ENCODE measurements around the gene ARHGEF2. TPM values are rescaled to one million over a fixed set of nuclear protein-coding genes. Genes with fewer than 3 reads are reported as not detected.

ARHGEF2 gene
- total and polyA plus RNA-seq, 2 of the 13 experiments (the other 11 are each of a cell fraction or from before 2014, with no cell fraction given): 16.1 to 32.1 TPM

DNA sequence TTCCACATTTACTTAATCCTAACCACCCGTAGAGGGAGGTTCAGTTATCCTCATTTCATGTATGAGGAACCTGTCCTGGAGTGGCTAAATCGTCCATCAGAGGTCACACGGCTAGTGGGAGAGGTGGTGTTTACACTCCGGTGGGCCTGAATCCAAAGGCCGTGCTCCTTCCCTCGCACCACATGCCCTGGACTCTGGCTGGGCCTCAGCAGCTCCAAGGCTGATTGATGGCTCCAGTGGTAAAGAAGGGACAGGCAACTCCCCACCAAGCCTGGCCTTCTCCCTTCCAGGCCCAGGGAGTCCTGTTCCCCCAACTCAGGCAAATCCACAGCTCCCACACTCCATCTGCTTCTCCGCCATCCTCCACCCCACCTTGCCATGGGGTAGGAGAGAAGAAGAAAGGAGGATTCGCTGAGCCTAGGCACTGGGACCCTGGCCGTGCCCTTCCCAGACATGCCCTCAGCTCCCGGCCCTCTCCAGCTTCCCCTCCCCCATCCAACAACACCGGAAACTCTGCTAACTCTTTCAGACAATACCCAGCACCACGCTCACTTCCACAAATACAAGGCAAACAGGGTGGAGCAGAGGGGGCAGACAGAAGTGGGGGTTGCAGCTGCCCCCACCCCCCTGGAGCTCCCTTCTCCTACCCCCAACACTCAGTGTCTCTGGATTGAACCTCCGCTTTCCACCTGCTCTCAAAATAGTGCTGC lies 10.9 kb downstream of the ARHGEF2 start (continued):
- TF ChIP-seq ATF5 (CRISPR knock-in tag; IDR thresholded peaks at IDR 0.05; ENCODE audit: low read depth): no peak
- TF ChIP-seq GPN1 (CRISPR knock-in tag; IDR thresholded peaks at IDR 0.05; ENCODE audit: borderline replicate concordance): no peak
- TF ChIP-seq MXI1 (IDR thresholded peaks at IDR 0.05; ENCODE audit: borderline replicate concordance, low read depth, low read length): peak; percentile 62; the same call in 1 of the 3 replicates
- no peak for TF ChIP-seq ZNF615 (CRISPR knock-in tag; IDR thresholded peaks at IDR 0.05; ENCODE audit: borderline replicate concordance)
- no peak for TF ChIP-seq IRF1 (CRISPR knock-in tag; IDR thresholded peaks at IDR 0.05; ENCODE audit: low read depth)
- peak; percentile 43 for TF ChIP-seq TEAD3 (CRISPR knock-in tag; optimal IDR thresholded peaks at IDR 0.05; ENCODE audit: borderline replicate concordance)
- no peak for TF ChIP-seq ZBTB44 (CRISPR knock-in tag; IDR thresholded peaks at IDR 0.05)
- no peak; the same call in 1 of the 2 replicates for TF ChIP-seq KDM2A (CRISPR knock-in tag; IDR thresholded peaks at IDR 0.05; ENCODE audit: borderline replicate concordance, low read depth)
- TF ChIP-seq ZNF562 (CRISPR knock-in tag; IDR thresholded peaks at IDR 0.05; ENCODE audit: borderline replicate concordance): no peak
- TF ChIP-seq, protein P1, sequence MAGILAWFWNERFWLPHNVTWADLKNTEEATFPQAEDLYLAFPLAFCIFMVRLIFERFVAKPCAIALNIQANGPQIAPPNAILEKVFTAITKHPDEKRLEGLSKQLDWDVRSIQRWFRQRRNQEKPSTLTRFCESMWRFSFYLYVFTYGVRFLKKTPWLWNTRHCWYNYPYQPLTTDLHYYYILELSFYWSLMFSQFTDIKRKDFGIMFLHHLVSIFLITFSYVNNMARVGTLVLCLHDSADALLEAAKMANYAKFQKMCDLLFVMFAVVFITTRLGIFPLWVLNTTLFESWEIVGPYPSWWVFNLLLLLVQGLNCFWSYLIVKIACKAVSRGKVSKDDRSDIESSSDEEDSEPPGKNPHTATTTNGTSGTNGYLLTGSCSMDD (CRISPR knock-in tag; IDR thresholded peaks at IDR 0.05): no peak
- TF ChIP-seq RFXAP (CRISPR knock-in tag; IDR thresholded peaks at IDR 0.05; ENCODE audit: borderline replicate concordance): no peak; the same call in 1 of the 2 replicates
- TF ChIP-seq, protein P2, sequence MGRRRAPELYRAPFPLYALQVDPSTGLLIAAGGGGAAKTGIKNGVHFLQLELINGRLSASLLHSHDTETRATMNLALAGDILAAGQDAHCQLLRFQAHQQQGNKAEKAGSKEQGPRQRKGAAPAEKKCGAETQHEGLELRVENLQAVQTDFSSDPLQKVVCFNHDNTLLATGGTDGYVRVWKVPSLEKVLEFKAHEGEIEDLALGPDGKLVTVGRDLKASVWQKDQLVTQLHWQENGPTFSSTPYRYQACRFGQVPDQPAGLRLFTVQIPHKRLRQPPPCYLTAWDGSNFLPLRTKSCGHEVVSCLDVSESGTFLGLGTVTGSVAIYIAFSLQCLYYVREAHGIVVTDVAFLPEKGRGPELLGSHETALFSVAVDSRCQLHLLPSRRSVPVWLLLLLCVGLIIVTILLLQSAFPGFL (CRISPR knock-in tag; IDR thresholded peaks at IDR 0.05): no peak
- peak; percentile 57; the same call in 1 of the 2 replicates for TF ChIP-seq KDM6A (CRISPR knock-in tag; IDR thresholded peaks at IDR 0.05; ENCODE audit: low read depth)
- no peak for TF ChIP-seq ZNF512 (CRISPR knock-in tag; IDR thresholded peaks at IDR 0.05)
- no peak for TF ChIP-seq RARG (CRISPR knock-in tag; IDR thresholded peaks at IDR 0.05; ENCODE audit: low read depth)
- TF ChIP-seq, protein P3, sequence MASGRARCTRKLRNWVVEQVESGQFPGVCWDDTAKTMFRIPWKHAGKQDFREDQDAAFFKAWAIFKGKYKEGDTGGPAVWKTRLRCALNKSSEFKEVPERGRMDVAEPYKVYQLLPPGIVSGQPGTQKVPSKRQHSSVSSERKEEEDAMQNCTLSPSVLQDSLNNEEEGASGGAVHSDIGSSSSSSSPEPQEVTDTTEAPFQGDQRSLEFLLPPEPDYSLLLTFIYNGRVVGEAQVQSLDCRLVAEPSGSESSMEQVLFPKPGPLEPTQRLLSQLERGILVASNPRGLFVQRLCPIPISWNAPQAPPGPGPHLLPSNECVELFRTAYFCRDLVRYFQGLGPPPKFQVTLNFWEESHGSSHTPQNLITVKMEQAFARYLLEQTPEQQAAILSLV (CRISPR knock-in tag; IDR thresholded peaks at IDR 0.05; ENCODE audit: borderline replicate concordance): peak; percentile 47; the same call in 1 of the 2 replicates
- TF ChIP-seq, protein P4, sequence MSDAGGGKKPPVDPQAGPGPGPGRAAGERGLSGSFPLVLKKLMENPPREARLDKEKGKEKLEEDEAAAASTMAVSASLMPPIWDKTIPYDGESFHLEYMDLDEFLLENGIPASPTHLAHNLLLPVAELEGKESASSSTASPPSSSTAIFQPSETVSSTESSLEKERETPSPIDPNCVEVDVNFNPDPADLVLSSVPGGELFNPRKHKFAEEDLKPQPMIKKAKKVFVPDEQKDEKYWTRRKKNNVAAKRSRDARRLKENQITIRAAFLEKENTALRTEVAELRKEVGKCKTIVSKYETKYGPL (CRISPR knock-in tag; IDR thresholded peaks at IDR 0.05): no peak

Measured in HepG2 (cell line).